HG03066 (cell line): ENCODE data around the gene ABCA7.
"Not testable (repeated sequence)": the region's sequence is repeated elsewhere in the genome, so short reads cannot be mapped to it uniquely, and the experiment has no call there.

ENCODE experiments used
- ATAC-seq: cut with Tn5 transposase; IDR thresholded peaks from one replicate; pipeline ENCODE4 v1.9.1; 2021; ENCODE audit warnings: low read depth; ENCODE audit not compliant: unreplicated experiment

Gene ABCA7

DNA sequence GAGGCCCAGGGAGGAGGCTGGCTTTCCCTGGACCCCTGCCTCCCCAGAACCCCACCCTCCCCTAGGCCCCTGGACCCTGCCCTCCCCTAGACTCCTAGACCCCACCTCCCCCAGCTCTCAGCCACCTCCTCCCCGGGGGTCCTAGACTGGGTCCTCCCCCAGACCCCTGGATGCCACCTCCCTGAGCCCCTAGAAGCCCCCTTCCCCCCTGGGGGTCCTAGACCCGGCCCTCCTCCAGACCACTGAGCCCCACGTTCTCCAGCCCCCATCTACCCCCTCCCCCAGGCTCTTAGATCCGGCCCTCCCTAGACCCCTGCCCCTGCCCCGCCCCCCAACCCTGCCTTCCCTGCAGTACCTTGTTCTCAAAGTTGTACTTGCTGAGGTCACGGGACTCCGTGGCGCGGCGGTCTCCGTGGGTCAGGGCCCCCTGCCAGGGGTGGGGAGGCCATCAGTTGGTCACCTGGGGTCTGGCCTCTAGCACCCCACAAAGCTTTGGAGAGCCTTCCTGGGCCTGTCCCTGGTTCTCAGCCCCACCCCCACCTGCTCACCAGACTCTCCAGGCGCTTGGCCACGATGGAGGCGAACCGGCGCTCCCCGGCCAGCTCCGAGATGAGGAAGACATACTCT is 71.8 kb downstream of the ABCA7 start:
- ATAC-seq: no peak

DNA sequence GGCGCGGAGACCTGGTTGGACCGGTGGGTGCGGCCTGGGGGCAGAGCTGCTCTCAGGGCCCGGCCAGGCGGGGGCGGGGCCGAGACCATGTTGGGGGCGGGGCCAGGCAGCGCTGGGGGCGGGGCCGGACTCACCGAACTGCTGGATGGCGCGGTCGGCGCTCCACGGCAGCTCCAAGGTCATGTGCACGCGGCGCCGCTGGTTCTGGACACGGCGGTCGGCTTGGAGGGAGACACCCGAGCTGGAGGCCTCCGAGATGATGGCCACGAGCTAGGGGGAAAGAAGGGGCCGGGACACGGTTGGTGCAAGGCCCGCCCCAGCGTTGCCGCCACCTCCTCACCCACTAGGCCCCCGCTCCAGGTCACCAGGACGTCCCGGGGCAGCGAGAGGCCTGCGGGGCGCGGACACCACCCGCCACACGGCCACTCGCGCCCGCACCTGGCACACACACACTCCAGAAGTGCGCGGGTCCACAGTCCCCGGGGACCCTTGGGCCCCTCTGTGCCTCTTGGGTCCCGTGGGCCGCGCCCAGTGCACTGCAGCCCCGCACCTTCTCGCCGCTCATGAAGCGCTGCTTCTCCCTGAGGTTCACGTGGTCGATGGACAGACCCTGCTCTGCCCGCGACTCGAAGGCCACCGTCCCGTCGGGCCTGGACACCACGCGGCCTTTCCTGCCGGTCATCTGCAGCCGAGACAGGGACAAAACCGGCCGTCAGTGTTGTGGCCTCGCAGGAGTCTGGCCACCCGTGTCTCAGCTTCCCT is 72.5 kb downstream of the ABCA7 start:
- ATAC-seq: no peak

DNA sequence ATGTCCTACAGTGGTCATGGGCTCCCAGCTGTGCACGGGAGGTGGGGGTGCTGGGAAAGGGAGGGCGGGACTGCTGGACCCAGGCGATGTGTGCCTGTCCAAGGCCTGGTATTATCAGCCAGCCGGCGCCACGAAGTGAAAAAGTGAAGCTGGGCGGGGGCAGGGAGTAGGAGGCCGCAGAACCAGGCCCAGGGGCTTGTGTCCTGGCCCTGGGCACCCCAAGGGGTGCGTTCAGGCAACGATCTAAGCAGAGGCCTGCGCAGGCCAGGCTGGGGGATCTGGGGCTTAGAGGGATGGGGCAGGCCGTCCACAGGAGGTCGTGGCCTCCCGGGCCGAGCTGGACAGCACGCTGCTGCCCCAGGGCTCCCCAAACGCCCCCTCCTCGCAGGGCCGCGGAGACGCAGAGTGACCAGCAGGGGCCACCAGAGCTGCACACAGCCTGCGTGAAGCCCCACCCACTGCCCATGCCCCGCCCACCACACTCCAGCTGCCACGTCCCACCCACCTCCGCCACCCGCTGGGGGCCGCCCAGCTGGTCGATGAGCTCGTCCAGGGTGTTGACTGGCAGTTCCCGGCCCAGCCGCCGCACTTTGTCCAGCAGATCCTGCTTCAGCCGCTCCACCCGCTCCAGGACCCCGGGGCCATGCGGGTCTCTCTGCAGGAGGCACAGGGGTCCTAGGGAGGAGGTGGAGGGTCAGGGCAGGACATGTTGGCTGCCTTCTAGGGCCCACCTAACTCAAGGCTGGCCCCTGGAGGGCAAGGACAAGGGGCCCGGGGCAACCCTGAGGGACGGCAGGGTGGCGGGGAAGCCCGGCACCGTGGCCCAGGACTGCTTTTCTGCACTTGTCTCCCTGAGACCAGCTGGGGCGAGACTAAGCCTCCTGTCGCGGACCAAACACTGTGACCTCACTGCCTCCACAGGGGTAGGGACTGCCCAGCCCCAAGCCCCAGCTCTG is 73.4 kb downstream of the ABCA7 start:
- ATAC-seq: no peak

- no peak for ATAC-seq
Measured at GRCh38 chr19:1113986-1114483, 74.1 kb downstream of the ABCA7 start.

- not testable (repeated sequence) for ATAC-seq
Measured at GRCh38 chr19:1114728-1115127, 74.8 kb downstream of the ABCA7 start.
